B cell (primary cell): ENCODE results near the gene PAPPA.

Experiments used
- CTCF ChIP-seq: fragments of 200-600 bp; IDR thresholded peaks from one replicate; pipeline ENCODE4 v1.8.0; 2022; ENCODE audit warnings: antibody characterized with exemption, mild to moderate bottlenecking
- EZH2 ChIP-seq: IDR thresholded peaks from 2 replicates; pipeline ENCODE4 v1.6.1; 2012; ENCODE audit warnings: borderline replicate concordance, low read depth, mild to moderate bottlenecking, moderate library complexity, low read length; ENCODE audit not compliant: insufficient read depth, poor library complexity, severe bottlenecking

GRCh38 chr9:116383133-116383532, 229.5 kb downstream of the PAPPA start:
- TF ChIP-seq CTCF, result no peak
- TF ChIP-seq EZH2, result no peak
